ENCODE results near the gene SLC26A8.
A peak's percentile ranks its signal among the peaks of the same experiment; 100 is the strongest.

- TF ChIP-seq, protein P1, sequence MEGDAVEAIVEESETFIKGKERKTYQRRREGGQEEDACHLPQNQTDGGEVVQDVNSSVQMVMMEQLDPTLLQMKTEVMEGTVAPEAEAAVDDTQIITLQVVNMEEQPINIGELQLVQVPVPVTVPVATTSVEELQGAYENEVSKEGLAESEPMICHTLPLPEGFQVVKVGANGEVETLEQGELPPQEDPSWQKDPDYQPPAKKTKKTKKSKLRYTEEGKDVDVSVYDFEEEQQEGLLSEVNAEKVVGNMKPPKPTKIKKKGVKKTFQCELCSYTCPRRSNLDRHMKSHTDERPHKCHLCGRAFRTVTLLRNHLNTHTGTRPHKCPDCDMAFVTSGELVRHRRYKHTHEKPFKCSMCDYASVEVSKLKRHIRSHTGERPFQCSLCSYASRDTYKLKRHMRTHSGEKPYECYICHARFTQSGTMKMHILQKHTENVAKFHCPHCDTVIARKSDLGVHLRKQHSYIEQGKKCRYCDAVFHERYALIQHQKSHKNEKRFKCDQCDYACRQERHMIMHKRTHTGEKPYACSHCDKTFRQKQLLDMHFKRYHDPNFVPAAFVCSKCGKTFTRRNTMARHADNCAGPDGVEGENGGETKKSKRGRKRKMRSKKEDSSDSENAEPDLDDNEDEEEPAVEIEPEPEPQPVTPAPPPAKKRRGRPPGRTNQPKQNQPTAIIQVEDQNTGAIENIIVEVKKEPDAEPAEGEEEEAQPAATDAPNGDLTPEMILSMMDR (IDR thresholded peaks at IDR 0.05): peak in 1 of 6 experiments; percentile 7
- TF ChIP-seq POLR2A (IDR thresholded peaks at IDR 0.05): no peak
Observed at GRCh38 chr6:36028088-36028876, 3.8 kb upstream of the SLC26A8 start.
